H1 (cell line): ENCODE results near the gene ELMO1. TPM values are rescaled to one million over a fixed set of nuclear protein-coding genes. Genes with fewer than 3 reads are reported as not detected.

Source experiments
- CTCF ChIA-PET: fragments of 300-600 bp; sonication (Branson Sonifier 250); formaldehyde crosslinking; loops from one replicate; lab custom pipeline; 2021; ENCODE audit not compliant: partially characterized antibody; lab: Charles Lee
- POLR2A ChIA-PET: fragments of 300-600 bp; sonication (Branson Sonifier 250); formaldehyde crosslinking; loops from one replicate; lab custom pipeline; 2021; ENCODE audit warnings: inconsistent platforms; ENCODE audit not compliant: partially characterized antibody; lab: Charles Lee
- DNase-seq, 2 experiments: peaks; one replicate each; pipeline versions ENCODE4 v3.0.0 to v3.0.0-alpha.2; 2010 to 2022; ENCODE audit warnings: low spot score in 2 of 2, low read depth in 1 of 2, mixed read lengths in 1 of 2
- FAIRE-seq: peaks from 2 replicates; lab custom pipeline; 2011; peaks lifted over from hg19 to GRCh38; lab: Jason Lieb, UNC
- H2AFZ ChIP-seq: 2 replicates; pipeline ENCODE4 v1.8.1; 2012; ENCODE audit warnings: low read length, inconsistent platforms
- H2AK5ac ChIP-seq: 2 replicates; pipeline ENCODE4 v1.6.1; 2013; ENCODE audit warnings: low read depth, low read length
- H2BK120ac ChIP-seq: replicated peaks from 2 replicates; pipeline ENCODE3; 2013; ENCODE audit warnings: low read depth, low read length, inconsistent platforms
- H2BK12ac ChIP-seq: 2 replicates; pipeline ENCODE4 v1.6.1; 2013; ENCODE audit warnings: low read depth, low read length
- H2BK15ac ChIP-seq: 2 replicates; pipeline ENCODE4 v1.6.1; 2013; ENCODE audit warnings: low read length
- H2BK20ac ChIP-seq: 2 replicates; pipeline ENCODE4 v1.6.1; 2013; ENCODE audit warnings: low read length
- H2BK5ac ChIP-seq: 2 replicates; pipeline ENCODE4 v1.6.1; 2013; ENCODE audit warnings: low read depth, low read length
- H3K14ac ChIP-seq: 2 replicates; pipeline ENCODE4 v1.6.1; 2013; ENCODE audit warnings: inconsistent platforms; ENCODE audit not compliant: insufficient read length
- H3K18ac ChIP-seq: 2 replicates; pipeline ENCODE4 v1.6.1; 2013; ENCODE audit warnings: low read length; ENCODE audit errors: extremely low read depth
- H3K23ac ChIP-seq: 2 replicates; pipeline ENCODE4 v1.6.1; 2013; ENCODE audit warnings: inconsistent platforms; ENCODE audit not compliant: insufficient read length
- H3K23me2 ChIP-seq: 2 replicates; pipeline ENCODE4 v1.6.1; 2013; ENCODE audit warnings: low read depth, low read length
- H3K27ac ChIP-seq: 2 replicates; pipeline ENCODE4 v1.6.1; 2011; ENCODE audit warnings: low read depth, low read length, inconsistent platforms
- H3K27me3 ChIP-seq, 4 experiments: replicated peaks in 1 of 4; 1 replicate in 1 of 4; 2 replicates in 3 of 4; pipeline versions ENCODE4 v1.6.1 to v1.8.1; 2011 to 2013; ENCODE audit warnings: low read length in 3 of 4, mild to moderate bottlenecking in 3 of 4, inconsistent platforms in 2 of 4, mixed read lengths in 2 of 4, moderate library complexity in 1 of 4; ENCODE audit not compliant: control insufficient read depth in 3 of 4, insufficient read depth in 3 of 4; ENCODE audit errors: extremely low read depth in 1 of 4
- H3K36me3 ChIP-seq, 4 experiments: 2 replicates each; pipeline versions ENCODE4 v1.6.1 to v1.8.1; 2011 to 2013; ENCODE audit warnings: mild to moderate bottlenecking in 4 of 4, low read length in 3 of 4, moderate library complexity in 2 of 4, control low read depth in 1 of 4, inconsistent platforms in 1 of 4; ENCODE audit not compliant: insufficient read depth in 4 of 4, control insufficient read depth in 2 of 4
- H3K4ac ChIP-seq: replicated peaks from 2 replicates; pipeline ENCODE3; 2013; ENCODE audit warnings: low read length, low read depth, mixed read lengths, inconsistent platforms; ENCODE audit not compliant: insufficient read length
- H3K4me1 ChIP-seq, 4 experiments: replicated peaks in 1 of 4; 1 replicate in 1 of 4; 2 replicates in 3 of 4; pipeline versions ENCODE4 v1.6.1 to v1.8.1; 2011 to 2013; ENCODE audit warnings: low read length in 3 of 4, inconsistent platforms in 2 of 4, mixed read lengths in 1 of 4; ENCODE audit not compliant: insufficient read depth in 4 of 4, control insufficient read depth in 3 of 4
- H3K4me2 ChIP-seq, 2 experiments: 2 replicates each; pipeline versions ENCODE4 v1.6.1 to v1.8.1; 2011 to 2013; ENCODE audit warnings: low read depth in 2 of 2, low read length in 2 of 2, control low read depth in 1 of 2, inconsistent platforms in 1 of 2, mild to moderate bottlenecking in 1 of 2; ENCODE audit not compliant: insufficient read depth in 1 of 2
- H3K4me3 ChIP-seq, 4 experiments: fragments of 200-600, 300-600 bp in 1 of 4; sonication (generic), shearing (Covaris generic), sonication (Bioruptor Twin) in 1 of 4; 2 replicates each; pipeline versions ENCODE4 v1.5.1 to v1.8.1; 2011 to 2016; ENCODE audit warnings: low read length in 4 of 4, low read depth in 3 of 4, control low read depth in 2 of 4, inconsistent platforms in 2 of 4, mild to moderate bottlenecking in 2 of 4, mixed read lengths in 1 of 4, moderate library complexity in 1 of 4; ENCODE audit not compliant: insufficient read depth in 2 of 4; ENCODE audit errors: extremely low read depth in 1 of 4
- H3K56ac ChIP-seq: replicated peaks from 2 replicates; pipeline ENCODE3; 2013; ENCODE audit warnings: low read depth, mild to moderate bottlenecking, mixed read lengths, low read length, inconsistent platforms; ENCODE audit not compliant: insufficient read length
- H3K79me1 ChIP-seq: 2 replicates; pipeline ENCODE4 v1.6.1; 2013; ENCODE audit warnings: low read depth, low read length, control low read depth
- H3K79me2 ChIP-seq, 2 experiments: 2 replicates each; pipeline versions ENCODE4 v1.6.1 to v1.8.1; 2012 to 2013; ENCODE audit warnings: low read length in 2 of 2, mild to moderate bottlenecking in 2 of 2, inconsistent platforms in 1 of 2; ENCODE audit not compliant: insufficient read depth in 2 of 2, control insufficient read depth in 1 of 2
- H3K9ac ChIP-seq, 4 experiments: replicated peaks in 1 of 4; 1 replicate in 1 of 4; 2 replicates in 3 of 4; pipeline versions ENCODE4 v1.6.1 to v1.8.1; 2011 to 2013; ENCODE audit warnings: low read depth in 3 of 4, low read length in 3 of 4, control low read depth in 2 of 4, mild to moderate bottlenecking in 2 of 4, moderate library complexity in 2 of 4, inconsistent platforms in 1 of 4; ENCODE audit errors: extremely low read depth in 1 of 4
- H3K9me3 ChIP-seq, 2 experiments: 2 replicates each; pipeline versions ENCODE4 v1.6.1 to v1.8.1; 2012 to 2013; ENCODE audit warnings: mild to moderate bottlenecking in 2 of 2, moderate library complexity in 2 of 2, control low read depth in 1 of 2, inconsistent platforms in 1 of 2, low read depth in 1 of 2, low read length in 1 of 2, mixed read lengths in 1 of 2; ENCODE audit not compliant: insufficient read depth in 2 of 2
- H4K20me1 ChIP-seq, 2 experiments: replicated peaks in 1 of 2; 2 replicates each; pipeline versions ENCODE3 to v1.8.1; 2011 to 2013; ENCODE audit warnings: inconsistent platforms in 2 of 2, low read length in 2 of 2, mild to moderate bottlenecking in 1 of 2; ENCODE audit not compliant: insufficient read depth in 2 of 2, control insufficient read depth in 1 of 2
- H4K5ac ChIP-seq: 2 replicates; pipeline ENCODE4 v1.6.1; 2013; ENCODE audit warnings: low read length, low read depth, mixed read lengths, inconsistent platforms; ENCODE audit not compliant: insufficient read length
- H4K8ac ChIP-seq: 2 replicates; pipeline ENCODE4 v1.8.0; 2013; ENCODE audit warnings: mild to moderate bottlenecking, moderate library complexity, low read length, inconsistent platforms; ENCODE audit not compliant: insufficient read depth; ENCODE audit errors: extremely low read depth
- H4K91ac ChIP-seq: replicated peaks from 2 replicates; pipeline ENCODE3; 2013; ENCODE audit warnings: low read length, mixed read lengths, inconsistent platforms; ENCODE audit not compliant: insufficient read length
- BACH1 ChIP-seq: IDR thresholded peaks from 2 replicates; pipeline ENCODE4 v1.6.1; 2012; ENCODE audit warnings: low read length, improper control_type of control experiment
- KDM4A ChIP-seq: IDR thresholded peaks from one replicate; pipeline ENCODE4 v1.7.1; 2012; ENCODE audit warnings: low read depth, mild to moderate bottlenecking, moderate library complexity, low read length, inconsistent platforms; ENCODE audit not compliant: severe bottlenecking
- TAF7 ChIP-seq: optimal IDR thresholded peaks from 2 replicates; pipeline ENCODE3; 2011; ENCODE audit warnings: low read depth, mild to moderate bottlenecking, inconsistent platforms, low read length, moderate library complexity, borderline replicate concordance
- WGBS, 2 experiments: shearing (Covaris generic) in 1 of 2; methylation state at CpG; one replicate each; pipeline versions ENCODE4 v1.1.6 to v1.1.7; 2013 to 2015; ENCODE audit warnings: low lambda C conversion rate in 2 of 2, mixed read lengths in 2 of 2, inconsistent platforms in 1 of 2, low coverage in 1 of 2, missing lambda C conversion rate in 1 of 2; ENCODE audit not compliant: insufficient replicate concordance in 2 of 2, insufficient coverage in 1 of 2, insufficient read length in 1 of 2; ENCODE audit errors: extremely low coverage in 1 of 2, missing lambda C conversion rate in 1 of 2; 5-methylcytosine and 5-hydroxymethylcytosine counted together
- polyA plus RNA-seq, 7 experiments: library from polyadenylated mRNA; depleted of rRNA in 3 of 7; stranded (reverse) in 5 of 7; unstranded in 2 of 7; fragments of >200 nt in 5 of 7; fragments of 200-250 nt in 2 of 7; gene quantifications; 1 replicate in 5 of 7; 2 replicates in 1 of 7; 4 replicates in 1 of 7; pipeline versions ENCODE4 v1.2.1 to v1.2.3, GENCODE V29; 2011 to 2013; ENCODE audit warnings: missing spikeins in 2 of 7, mixed read lengths in 2 of 7
- total RNA-seq: library from RNA; stranded (reverse); fragmentation: NEBNext Ultra II Directional; extraction: Animal tissue kit (Norgen Biotek cat#: 25700); gene quantifications from 2 replicates; pipeline ENCODE4 v1.2.1, GENCODE V29; 2021

ELMO1 gene
- total and polyA plus RNA-seq, 2 of the 8 experiments (the other 6 are each of a cell fraction or from before 2014, with no cell fraction given): 18.4 to 21.0 TPM

DNA sequence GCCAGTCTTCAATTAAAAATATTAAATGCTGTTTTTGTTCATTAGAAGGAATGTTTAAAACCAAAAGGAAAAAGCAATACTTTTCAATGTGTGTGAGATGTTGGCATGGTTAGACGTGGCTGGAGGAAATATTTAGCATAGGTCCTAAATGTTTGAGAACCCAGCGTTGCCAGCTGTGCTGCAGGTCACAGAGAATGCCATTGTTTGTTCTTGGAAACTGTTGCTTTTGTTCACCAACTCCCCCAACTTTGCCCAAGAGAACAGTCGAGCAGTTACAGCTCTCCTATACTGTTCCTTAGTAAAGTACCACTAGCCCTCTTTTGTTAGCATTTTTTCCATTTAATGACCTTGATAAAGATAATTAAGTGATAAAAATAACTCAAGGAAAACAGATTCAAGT, 44.5 kb upstream of the ELMO1 start:
- Histone ChIP-seq H3K18ac (no peak overlapping the region), H4K91ac (no peak overlapping the region), H2BK20ac (no peak overlapping the region), H3K23ac (no peak overlapping the region), H3K4ac (no peak overlapping the region), H3K79me2 (no peaks in the 10 kb centered on the region), H3K4me3 (peak overlapping the region in 2 of 4 experiments; percentile 11 to 49; a peak in 3 of 8 replicates), H2AFZ (no peak overlapping the region), H2AK5ac (no peak overlapping the region), H4K8ac (no peak overlapping the region), H3K4me1 (peaks cover 0 to 10% (median 2%) of the 10 kb centered on the region in 4 experiments; a peak in 4 of 7 replicates), H2BK12ac (no peak overlapping the region), H3K9ac (peak overlapping the region in 1 of 4 experiments; percentile 45; a peak in 1 of 7 replicates), H2BK5ac (no peak overlapping the region), H4K5ac (no peak overlapping the region), H3K36me3 (no peaks in the 10 kb centered on the region), H3K23me2 (no peaks in the 10 kb centered on the region), H3K56ac (no peak overlapping the region), H3K79me1 (no peaks in the 10 kb centered on the region), H4K20me1 (no peaks in the 10 kb centered on the region), H2BK15ac (no peak overlapping the region), H3K4me2 (peak overlapping the region; percentile 13 to 22; a peak in 2 of 4 replicates), H3K9me3 (no peaks in the 10 kb centered on the region), H3K27ac (no peak overlapping the region), H3K27me3 (no peaks in the 10 kb centered on the region), H2BK120ac (no peak overlapping the region), H3K14ac (no peak overlapping the region)
- CTCF ChIA-PET: interaction anchor here (0.6 to 8.8 kb wide), 16 partner anchors 8 to 284 kb away, joined by 3 to 138 read pairs (median 6); partner anchors contain the start of gene ELMO1
- POLR2A ChIA-PET: interaction anchor here (0.7 to 2.0 kb wide), 2 partner anchors 29 to 45 kb away, joined by 3 to 19 read pairs; partner anchors contain the start of gene ELMO1
- TF ChIP-seq BACH1: no peak
- no peak for TF ChIP-seq KDM4A
- TF ChIP-seq TAF7: peak; percentile 29
- DNase-seq (no peak), FAIRE-seq (no peak)
- 85% methylated on average over 3 of the region's 3 CpGs; no CpG with 5 or more reads in 1 of the 2 experiments for WGBS, 2 experiments
